ENCODE measurements around the gene GRIA4.

The GRIA4 gene

GRCh38 chr11:105823495-105824033, 213.7 kb downstream of the GRIA4 start:
- Histone ChIP-seq H3K9ac (ENCODE audit: low read depth, low read length) (no peak overlapping the region), H3K36me3 (ENCODE audit: control insufficient read depth, insufficient read depth, low read length) (no peaks in the 10 kb centered on the region), H3K4me3 (ENCODE audit: low read depth, low read length) (no peak overlapping the region), H3K4me1 (ENCODE audit: control insufficient read depth, insufficient read depth, low read length) (peaks cover 23% of the 10 kb centered on the region; the same call in 1 of the 2 replicates), H3K9me3 (ENCODE audit: control insufficient read depth, insufficient read depth, low read length) (no peaks in the 10 kb centered on the region), H3K27me3 (ENCODE audit: control insufficient read depth, insufficient read depth, low read length) (no peaks in the 10 kb centered on the region), H3K27ac (ENCODE audit: low read depth, low read length) (no peak overlapping the region)

GRCh38 chr11:105824457-105825013, 214.7 kb downstream of the GRIA4 start:
- H3K9ac ChIP-seq (ENCODE audit: low read depth, low read length): no peak overlapping the region
- no peak overlapping the region for H3K4me3 ChIP-seq (ENCODE audit: low read depth, low read length)

GRCh38 chr11:105825141-105825540, 215.3 kb downstream of the GRIA4 start:
- Histone ChIP-seq H3K4me3 (ENCODE audit: low read depth, low read length) (no peak overlapping the region), H3K27me3 (ENCODE audit: control insufficient read depth, insufficient read depth, low read length) (no peaks in the 10 kb centered on the region), H3K9ac (ENCODE audit: low read depth, low read length) (no peak overlapping the region), H3K4me1 (ENCODE audit: control insufficient read depth, insufficient read depth, low read length) (peaks cover 23% of the 10 kb centered on the region; the same call in 1 of the 2 replicates), H3K36me3 (ENCODE audit: control insufficient read depth, insufficient read depth, low read length) (no peaks in the 10 kb centered on the region), H3K27ac (ENCODE audit: low read depth, low read length) (no peak overlapping the region), H3K9me3 (ENCODE audit: control insufficient read depth, insufficient read depth, low read length) (no peaks in the 10 kb centered on the region)

More at GRCh38 chr11:105824457-105825013, 214.7 kb downstream of the GRIA4 start:
- Histone ChIP-seq H3K36me3 (ENCODE audit: control insufficient read depth, insufficient read depth, low read length) (no peaks in the 10 kb centered on the region), H3K27me3 (ENCODE audit: control insufficient read depth, insufficient read depth, low read length) (no peaks in the 10 kb centered on the region), H3K9me3 (ENCODE audit: control insufficient read depth, insufficient read depth, low read length) (no peaks in the 10 kb centered on the region), H3K4me1 (ENCODE audit: control insufficient read depth, insufficient read depth, low read length) (peaks cover 23% of the 10 kb centered on the region; the same call in 1 of the 2 replicates), H3K27ac (ENCODE audit: low read depth, low read length) (no peak overlapping the region)

- Histone ChIP-seq H3K27ac (ENCODE audit: low read depth, low read length) (no peak overlapping the region), H3K4me3 (ENCODE audit: low read depth, low read length) (no peak overlapping the region), H3K9me3 (ENCODE audit: control insufficient read depth, insufficient read depth, low read length) (no peaks in the 10 kb centered on the region), H3K36me3 (ENCODE audit: control insufficient read depth, insufficient read depth, low read length) (no peaks in the 10 kb centered on the region), H3K4me1 (ENCODE audit: control insufficient read depth, insufficient read depth, low read length) (no peaks in the 10 kb centered on the region), H3K27me3 (ENCODE audit: control insufficient read depth, insufficient read depth, low read length) (no peaks in the 10 kb centered on the region), H3K9ac (ENCODE audit: low read depth, low read length) (no peak overlapping the region)
Observed at GRCh38 chr11:105827906-105828305, 218.0 kb downstream of the GRIA4 start.

- H3K27me3 ChIP-seq (ENCODE audit: control insufficient read depth, insufficient read depth, low read length): no peaks in the 10 kb centered on the region
- no peak overlapping the region for H3K27ac ChIP-seq (ENCODE audit: low read depth, low read length)
Observed at GRCh38 chr11:105829084-105829483, 219.2 kb downstream of the GRIA4 start.

GRCh38 chr11:105834461-105834860, 224.6 kb downstream of the GRIA4 start:
- Histone ChIP-seq H3K4me1 (ENCODE audit: control insufficient read depth, insufficient read depth, low read length) (no peaks in the 10 kb centered on the region), H3K27ac (ENCODE audit: low read depth, low read length) (no peak overlapping the region), H3K36me3 (ENCODE audit: control insufficient read depth, insufficient read depth, low read length) (no peaks in the 10 kb centered on the region), H3K27me3 (ENCODE audit: control insufficient read depth, insufficient read depth, low read length) (no peaks in the 10 kb centered on the region), H3K9me3 (ENCODE audit: control insufficient read depth, insufficient read depth, low read length) (no peaks in the 10 kb centered on the region), H3K9ac (ENCODE audit: low read depth, low read length) (no peak overlapping the region), H3K4me3 (ENCODE audit: low read depth, low read length) (no peak overlapping the region)

More at GRCh38 chr11:105829084-105829483, 219.2 kb downstream of the GRIA4 start:
- Histone ChIP-seq H3K4me1 (ENCODE audit: control insufficient read depth, insufficient read depth, low read length) (no peaks in the 10 kb centered on the region), H3K9me3 (ENCODE audit: control insufficient read depth, insufficient read depth, low read length) (no peaks in the 10 kb centered on the region), H3K4me3 (ENCODE audit: low read depth, low read length) (no peak overlapping the region), H3K9ac (ENCODE audit: low read depth, low read length) (no peak overlapping the region), H3K36me3 (ENCODE audit: control insufficient read depth, insufficient read depth, low read length) (no peaks in the 10 kb centered on the region)

- no peaks in the 10 kb centered on the region for H3K4me1 ChIP-seq (ENCODE audit: control insufficient read depth, insufficient read depth, low read length)
- no peak overlapping the region for H3K4me3 ChIP-seq (ENCODE audit: low read depth, low read length)
- no peaks in the 10 kb centered on the region for H3K36me3 ChIP-seq (ENCODE audit: control insufficient read depth, insufficient read depth, low read length)
- no peaks in the 10 kb centered on the region for H3K9me3 ChIP-seq (ENCODE audit: control insufficient read depth, insufficient read depth, low read length)
- no peak overlapping the region for H3K9ac ChIP-seq (ENCODE audit: low read depth, low read length)
- H3K27me3 ChIP-seq (ENCODE audit: control insufficient read depth, insufficient read depth, low read length): no peaks in the 10 kb centered on the region
- H3K27ac ChIP-seq (ENCODE audit: low read depth, low read length): no peak overlapping the region
Observed at GRCh38 chr11:105838668-105839384, 229.0 kb downstream of the GRIA4 start.

GRCh38 chr11:105840391-105840790, 230.5 kb downstream of the GRIA4 start:
- Histone ChIP-seq H3K9me3 (ENCODE audit: control insufficient read depth, insufficient read depth, low read length) (no peaks in the 10 kb centered on the region), H3K27ac (ENCODE audit: low read depth, low read length) (no peak overlapping the region), H3K36me3 (ENCODE audit: control insufficient read depth, insufficient read depth, low read length) (no peaks in the 10 kb centered on the region), H3K9ac (ENCODE audit: low read depth, low read length) (no peak overlapping the region), H3K4me1 (ENCODE audit: control insufficient read depth, insufficient read depth, low read length) (no peaks in the 10 kb centered on the region), H3K27me3 (ENCODE audit: control insufficient read depth, insufficient read depth, low read length) (no peaks in the 10 kb centered on the region), H3K4me3 (ENCODE audit: low read depth, low read length) (no peak overlapping the region)

GRCh38 chr11:105852403-105852802, 242.5 kb downstream of the GRIA4 start:
- no peaks in the 10 kb centered on the region for H3K36me3 ChIP-seq (ENCODE audit: control insufficient read depth, insufficient read depth, low read length)

GRCh38 chr11:105854269-105854668, 244.4 kb downstream of the GRIA4 start:
- Histone ChIP-seq H3K4me1 (ENCODE audit: control insufficient read depth, insufficient read depth, low read length) (no peaks in the 10 kb centered on the region), H3K4me3 (ENCODE audit: low read depth, low read length) (no peak overlapping the region), H3K36me3 (ENCODE audit: control insufficient read depth, insufficient read depth, low read length) (no peaks in the 10 kb centered on the region), H3K27me3 (ENCODE audit: control insufficient read depth, insufficient read depth, low read length) (no peaks in the 10 kb centered on the region), H3K9me3 (ENCODE audit: control insufficient read depth, insufficient read depth, low read length) (no peaks in the 10 kb centered on the region), H3K9ac (ENCODE audit: low read depth, low read length) (no peak overlapping the region), H3K27ac (ENCODE audit: low read depth, low read length) (no peak overlapping the region)

More at GRCh38 chr11:105852403-105852802, 242.5 kb downstream of the GRIA4 start:
- no peak overlapping the region for H3K4me3 ChIP-seq (ENCODE audit: low read depth, low read length)
- H3K9me3 ChIP-seq (ENCODE audit: control insufficient read depth, insufficient read depth, low read length): no peaks in the 10 kb centered on the region
- no peaks in the 10 kb centered on the region for H3K27me3 ChIP-seq (ENCODE audit: control insufficient read depth, insufficient read depth, low read length)
- no peak overlapping the region for H3K27ac ChIP-seq (ENCODE audit: low read depth, low read length)
- no peak overlapping the region for H3K9ac ChIP-seq (ENCODE audit: low read depth, low read length)
- H3K4me1 ChIP-seq (ENCODE audit: control insufficient read depth, insufficient read depth, low read length): no peaks in the 10 kb centered on the region

GRCh38 chr11:105856954-105857353, 247.1 kb downstream of the GRIA4 start:
- no peaks in the 10 kb centered on the region for H3K9me3 ChIP-seq (ENCODE audit: control insufficient read depth, insufficient read depth, low read length)
- no peaks in the 10 kb centered on the region for H3K4me1 ChIP-seq (ENCODE audit: control insufficient read depth, insufficient read depth, low read length)

More at GRCh38 chr11:105856954-105857353, 247.1 kb downstream of the GRIA4 start:
- Histone ChIP-seq H3K36me3 (ENCODE audit: control insufficient read depth, insufficient read depth, low read length) (no peaks in the 10 kb centered on the region), H3K27me3 (ENCODE audit: control insufficient read depth, insufficient read depth, low read length) (no peaks in the 10 kb centered on the region), H3K4me3 (ENCODE audit: low read depth, low read length) (no peak overlapping the region), H3K9ac (ENCODE audit: low read depth, low read length) (no peak overlapping the region), H3K27ac (ENCODE audit: low read depth, low read length) (no peak overlapping the region)
